HepG2 (cell line): ENCODE results near the gene JMJD6.

Source experiments
- CBFB ChIP-seq: sonication (generic); formaldehyde crosslinking; IDR thresholded peaks from 2 replicates; pipeline ENCODE4 v1.4.0; 2020; ENCODE audit warnings: missing genetic modification reagents
- EZH2 ChIP-seq: conservative IDR thresholded peaks from 2 replicates; pipeline ENCODE4 v1.6.1; 2012; ENCODE audit warnings: mild to moderate bottlenecking, low read depth, low read length, moderate library complexity
- GTF3A ChIP-seq: sonication (generic); formaldehyde crosslinking; conservative IDR thresholded peaks from 2 replicates; pipeline ENCODE4 v1.4.0; 2020; ENCODE audit warnings: mild to moderate bottlenecking, missing genetic modification reagents
- KLF16 ChIP-seq, 2 experiments: sonication (generic) in 1 of 2; formaldehyde crosslinking in 1 of 2; IDR thresholded peaks; 2 replicates each; pipeline versions ENCODE4 v1.6.1 to v1.8.0; 2016 to 2023; ENCODE audit warnings: missing genetic modification reagents in 2 of 2, missing compliant biosample characterization in 1 of 2
- MXI1 ChIP-seq: IDR thresholded peaks from 3 replicates; pipeline ENCODE4 v1.6.1; 2012; ENCODE audit warnings: low read depth, low read length, inconsistent platforms, borderline replicate concordance
- NR1H2 ChIP-seq: sonication (generic); formaldehyde crosslinking; IDR thresholded peaks from 2 replicates; pipeline ENCODE4 v1.8.1; 2022; ENCODE audit warnings: low read depth, missing genetic modification reagents, borderline replicate concordance
- ZNF138 ChIP-seq: sonication (generic); formaldehyde crosslinking; IDR thresholded peaks from 2 replicates; pipeline ENCODE4 v1.5.0; 2020; ENCODE audit warnings: mild to moderate bottlenecking, low read depth, missing genetic modification reagents
- ZNF660 ChIP-seq: sonication (generic); formaldehyde crosslinking; IDR thresholded peaks from 2 replicates; pipeline ENCODE4 v1.5.1; 2020; ENCODE audit warnings: mild to moderate bottlenecking, low read depth, missing genetic modification reagents, borderline replicate concordance
- TF ChIP-seq, protein P1 (sequence below): sonication (generic); formaldehyde crosslinking; IDR thresholded peaks from 2 replicates; pipeline ENCODE4 v1.5.0; 2020; ENCODE audit warnings: mild to moderate bottlenecking, missing genetic modification reagents, moderate library complexity
- TF ChIP-seq, protein P2 (sequence below), 2 experiments: IDR thresholded peaks; 2 replicates each; pipeline ENCODE4 v1.6.1; 2011 to 2012; ENCODE audit warnings: low read length in 2 of 2, borderline replicate concordance in 1 of 2, low read depth in 1 of 2, mild to moderate bottlenecking in 1 of 2, moderate library complexity in 1 of 2

DNA sequence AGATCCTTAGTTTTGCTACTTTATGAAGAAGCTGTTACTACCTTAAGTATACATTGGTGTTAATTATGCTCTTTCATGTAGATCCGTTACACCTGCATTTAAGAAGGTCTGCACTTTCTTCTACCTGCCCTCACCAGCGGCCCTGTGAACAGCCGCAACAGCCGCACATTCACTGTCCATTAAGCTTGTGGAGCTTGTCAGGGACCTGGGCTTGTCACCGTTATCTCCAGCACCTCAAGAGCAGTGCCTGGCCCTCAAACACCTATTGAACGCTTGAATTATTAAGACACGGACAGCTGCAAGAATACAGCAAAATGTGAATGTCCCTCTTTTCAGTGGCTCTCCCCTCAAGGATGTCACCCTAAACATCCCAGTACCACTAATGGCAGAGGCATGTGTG lies 12.6 kb downstream of the JMJD6 start:
- TF ChIP-seq ZNF660 (CRISPR knock-in tag) (no peak), CBFB (CRISPR knock-in tag) (no peak), NR1H2 (no peak), GTF3A (CRISPR knock-in tag) (no peak), ZNF138 (no peak), KLF16 (CRISPR knock-in tag; IDR thresholded peaks at IDR 0.05) (no peak), EZH2 (no peak), MXI1 (no peak)
- TF ChIP-seq, protein P1, sequence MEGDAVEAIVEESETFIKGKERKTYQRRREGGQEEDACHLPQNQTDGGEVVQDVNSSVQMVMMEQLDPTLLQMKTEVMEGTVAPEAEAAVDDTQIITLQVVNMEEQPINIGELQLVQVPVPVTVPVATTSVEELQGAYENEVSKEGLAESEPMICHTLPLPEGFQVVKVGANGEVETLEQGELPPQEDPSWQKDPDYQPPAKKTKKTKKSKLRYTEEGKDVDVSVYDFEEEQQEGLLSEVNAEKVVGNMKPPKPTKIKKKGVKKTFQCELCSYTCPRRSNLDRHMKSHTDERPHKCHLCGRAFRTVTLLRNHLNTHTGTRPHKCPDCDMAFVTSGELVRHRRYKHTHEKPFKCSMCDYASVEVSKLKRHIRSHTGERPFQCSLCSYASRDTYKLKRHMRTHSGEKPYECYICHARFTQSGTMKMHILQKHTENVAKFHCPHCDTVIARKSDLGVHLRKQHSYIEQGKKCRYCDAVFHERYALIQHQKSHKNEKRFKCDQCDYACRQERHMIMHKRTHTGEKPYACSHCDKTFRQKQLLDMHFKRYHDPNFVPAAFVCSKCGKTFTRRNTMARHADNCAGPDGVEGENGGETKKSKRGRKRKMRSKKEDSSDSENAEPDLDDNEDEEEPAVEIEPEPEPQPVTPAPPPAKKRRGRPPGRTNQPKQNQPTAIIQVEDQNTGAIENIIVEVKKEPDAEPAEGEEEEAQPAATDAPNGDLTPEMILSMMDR (CRISPR knock-in tag): no peak
- TF ChIP-seq, protein P2, sequence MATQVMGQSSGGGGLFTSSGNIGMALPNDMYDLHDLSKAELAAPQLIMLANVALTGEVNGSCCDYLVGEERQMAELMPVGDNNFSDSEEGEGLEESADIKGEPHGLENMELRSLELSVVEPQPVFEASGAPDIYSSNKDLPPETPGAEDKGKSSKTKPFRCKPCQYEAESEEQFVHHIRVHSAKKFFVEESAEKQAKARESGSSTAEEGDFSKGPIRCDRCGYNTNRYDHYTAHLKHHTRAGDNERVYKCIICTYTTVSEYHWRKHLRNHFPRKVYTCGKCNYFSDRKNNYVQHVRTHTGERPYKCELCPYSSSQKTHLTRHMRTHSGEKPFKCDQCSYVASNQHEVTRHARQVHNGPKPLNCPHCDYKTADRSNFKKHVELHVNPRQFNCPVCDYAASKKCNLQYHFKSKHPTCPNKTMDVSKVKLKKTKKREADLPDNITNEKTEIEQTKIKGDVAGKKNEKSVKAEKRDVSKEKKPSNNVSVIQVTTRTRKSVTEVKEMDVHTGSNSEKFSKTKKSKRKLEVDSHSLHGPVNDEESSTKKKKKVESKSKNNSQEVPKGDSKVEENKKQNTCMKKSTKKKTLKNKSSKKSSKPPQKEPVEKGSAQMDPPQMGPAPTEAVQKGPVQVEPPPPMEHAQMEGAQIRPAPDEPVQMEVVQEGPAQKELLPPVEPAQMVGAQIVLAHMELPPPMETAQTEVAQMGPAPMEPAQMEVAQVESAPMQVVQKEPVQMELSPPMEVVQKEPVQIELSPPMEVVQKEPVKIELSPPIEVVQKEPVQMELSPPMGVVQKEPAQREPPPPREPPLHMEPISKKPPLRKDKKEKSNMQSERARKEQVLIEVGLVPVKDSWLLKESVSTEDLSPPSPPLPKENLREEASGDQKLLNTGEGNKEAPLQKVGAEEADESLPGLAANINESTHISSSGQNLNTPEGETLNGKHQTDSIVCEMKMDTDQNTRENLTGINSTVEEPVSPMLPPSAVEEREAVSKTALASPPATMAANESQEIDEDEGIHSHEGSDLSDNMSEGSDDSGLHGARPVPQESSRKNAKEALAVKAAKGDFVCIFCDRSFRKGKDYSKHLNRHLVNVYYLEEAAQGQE (IDR thresholded peaks at IDR 0.05; ENCODE audit: borderline replicate concordance in 1 of 2, low read depth in 1 of 2, low read length in 2 of 2): no peak
